Adipose tissue (tissue), 3 donors: ENCODE results near the gene IFIT2. TPM values are rescaled to one million over a fixed set of nuclear protein-coding genes. Genes with fewer than 3 reads are reported as not detected.
"Not testable (repeated sequence)": the region's sequence is repeated elsewhere in the genome, so short reads cannot be mapped to it uniquely, and the experiment has no call there.

Source experiments
- H3K27ac ChIP-seq: one replicate; pipeline ENCODE4 v1.5.1; 2013; ENCODE audit warnings: low read depth, low read length
- WGBS, 3 donors: extraction: QIAGEN DNeasy Blood & Tissue Kit; methylation state at CpG; one replicate each; pipeline ENCODE4 v1.1.7; 2013; 5-methylcytosine and 5-hydroxymethylcytosine counted together
- polyA plus RNA-seq, 3 donors: library from polyadenylated mRNA; stranded (reverse); fragments of 200-250 nt; gene quantifications; one replicate each; pipeline ENCODE4 v1.2.3, GENCODE V29; 2013
- donor health status: healthy with polysubstance abuse.
- donor health status: Bipolar disorder and iron deficiency.
- donor health status: healthy.

The IFIT2 gene
- polyA plus RNA-seq, 3 donors = 2.1 to 5.3 (median 2.5) TPM

DNA sequence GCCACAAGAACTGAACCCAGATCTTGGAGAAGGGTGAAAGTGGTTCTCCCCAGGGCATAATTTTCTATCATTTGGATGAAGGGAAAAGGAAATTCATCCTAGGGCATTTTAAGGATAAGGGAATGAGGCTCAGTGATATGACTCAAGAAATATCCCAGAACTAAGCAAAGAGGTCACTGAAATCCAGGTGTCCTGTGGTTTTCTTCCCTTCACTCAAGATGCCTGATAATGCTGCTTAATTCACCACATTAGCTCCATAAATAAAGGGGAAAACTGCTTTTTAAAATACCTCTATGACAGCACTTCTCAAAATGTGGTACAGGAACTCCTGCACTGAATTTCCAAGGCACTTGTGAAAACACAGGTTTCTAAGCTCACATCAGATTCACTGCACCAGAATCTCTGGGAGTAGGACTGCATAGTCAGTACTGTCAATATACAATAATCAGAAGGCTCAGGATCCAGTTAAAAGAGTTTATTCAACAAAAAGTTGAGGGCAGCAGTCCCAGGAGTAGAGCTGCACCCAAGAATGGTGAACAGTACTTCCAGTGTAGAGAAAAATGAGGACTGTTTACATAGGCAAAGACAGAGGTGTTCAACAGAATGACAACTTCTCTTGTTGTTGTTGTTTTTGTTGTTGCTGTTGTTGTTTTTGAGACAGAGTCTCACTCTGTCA lies 28.8 kb downstream of the IFIT2 start:
- no peak overlapping the region for H3K27ac ChIP-seq

DNA sequence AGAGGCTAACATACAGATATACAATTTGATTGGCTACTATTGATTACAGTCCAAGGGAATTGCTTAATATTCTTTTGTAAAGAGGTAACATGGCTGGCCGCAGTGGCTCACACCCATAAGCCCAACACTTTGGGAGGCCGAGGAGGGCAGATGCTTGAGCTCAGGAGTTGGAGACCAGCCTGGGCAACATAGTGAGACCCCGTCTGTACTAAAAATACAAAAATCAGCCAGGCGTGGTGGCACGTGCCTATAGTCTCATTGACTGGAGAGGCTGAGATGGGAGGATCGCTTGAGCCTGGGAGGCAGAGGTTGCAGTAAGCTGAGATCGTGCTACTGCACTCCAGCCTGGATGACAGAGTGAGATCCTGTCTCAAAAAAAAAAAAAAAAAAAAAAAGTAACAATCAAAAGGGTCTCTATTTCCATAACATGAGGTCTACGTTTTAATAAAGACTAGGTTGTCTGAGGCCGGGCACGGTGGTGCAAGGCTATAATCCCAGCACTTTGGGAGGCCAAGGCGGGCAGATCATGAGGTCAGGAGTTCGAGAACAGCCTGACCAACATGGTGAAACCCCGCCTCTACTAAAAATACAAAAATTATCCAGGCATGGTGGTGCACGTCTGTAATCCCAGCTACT lies 29.8 kb downstream of the IFIT2 start:
- not testable (repeated sequence) for H3K27ac ChIP-seq
- 71 to 88% (median 80%) methylated on average over 14 of the region's 14 CpGs for WGBS, 3 donors

DNA sequence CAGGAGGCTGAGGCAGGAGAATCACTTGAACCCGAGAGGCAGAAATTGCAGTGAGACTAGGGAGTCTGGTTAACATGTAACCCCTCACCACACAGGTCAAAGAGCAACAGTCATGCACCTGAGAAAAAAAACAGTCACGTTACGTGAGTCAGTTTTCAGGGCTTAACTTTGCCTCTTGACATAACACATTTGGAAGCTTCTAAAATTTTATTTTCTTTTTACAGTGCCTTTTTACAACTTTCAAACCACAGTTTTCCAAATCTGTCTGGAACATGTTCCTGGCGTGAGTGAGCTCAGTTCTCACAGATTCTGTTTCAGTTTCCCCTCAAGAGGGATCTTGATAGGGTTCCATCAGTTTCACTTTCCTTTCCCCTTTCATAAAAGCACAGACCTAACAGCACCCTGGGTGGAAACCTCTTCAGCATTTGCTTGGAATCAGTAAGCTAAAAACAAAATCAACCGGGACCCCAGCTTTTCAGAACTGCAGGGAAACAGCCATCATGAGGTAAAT lies 30.3 kb downstream of the IFIT2 start:
- no peak overlapping the region for H3K27ac ChIP-seq
- WGBS, 3 donors = 3 to 11% (median 4%) methylated on average over 5 of the region's 5 CpGs

DNA sequence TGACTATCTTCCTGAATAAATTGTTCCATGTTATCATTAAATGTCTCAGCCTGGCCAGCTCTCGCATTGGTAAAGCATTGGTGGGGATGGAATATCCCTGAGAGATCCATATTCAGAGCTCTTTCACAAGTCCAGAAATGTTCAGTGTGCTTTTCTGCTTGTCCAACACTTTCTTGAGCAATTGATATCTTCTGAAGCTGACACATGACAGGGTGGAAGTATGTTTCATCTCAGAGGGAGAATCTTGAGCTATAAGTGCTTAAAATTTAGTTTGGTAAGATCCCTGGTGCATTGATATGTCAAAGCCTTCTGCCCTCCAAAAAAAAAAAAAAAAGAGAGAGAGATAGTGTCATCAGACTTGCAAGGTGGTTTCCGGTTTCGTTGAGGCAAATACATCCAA lies 33.4 kb downstream of the IFIT2 start:
- WGBS, 3 donors = 91 to 98% (median 95%) methylated on average over 3 of the region's 3 CpGs
- no peak overlapping the region for H3K27ac ChIP-seq

DNA sequence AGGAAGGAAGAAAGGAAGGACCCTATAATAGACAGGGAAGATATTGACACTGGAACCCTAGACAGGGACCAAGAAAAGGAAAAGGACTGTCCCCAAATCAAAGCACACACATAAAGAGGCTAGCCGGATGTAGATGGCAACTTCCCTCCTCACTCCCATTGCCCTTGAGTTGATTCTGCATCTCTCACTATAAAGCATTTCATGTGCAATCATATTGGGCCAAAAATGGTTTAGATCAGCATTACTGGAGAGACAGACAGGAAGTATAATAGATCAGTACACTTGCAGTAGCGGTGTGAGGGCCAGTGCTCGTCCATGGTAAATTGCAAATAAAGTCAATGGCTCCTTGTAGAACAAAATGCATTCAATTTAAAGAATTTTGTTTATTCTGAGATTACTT lies 34.4 kb downstream of the IFIT2 start:
- no peak overlapping the region for H3K27ac ChIP-seq
- 79 to 90% (median 85%) methylated on average over 3 of the region's 3 CpGs for WGBS, 3 donors

DNA sequence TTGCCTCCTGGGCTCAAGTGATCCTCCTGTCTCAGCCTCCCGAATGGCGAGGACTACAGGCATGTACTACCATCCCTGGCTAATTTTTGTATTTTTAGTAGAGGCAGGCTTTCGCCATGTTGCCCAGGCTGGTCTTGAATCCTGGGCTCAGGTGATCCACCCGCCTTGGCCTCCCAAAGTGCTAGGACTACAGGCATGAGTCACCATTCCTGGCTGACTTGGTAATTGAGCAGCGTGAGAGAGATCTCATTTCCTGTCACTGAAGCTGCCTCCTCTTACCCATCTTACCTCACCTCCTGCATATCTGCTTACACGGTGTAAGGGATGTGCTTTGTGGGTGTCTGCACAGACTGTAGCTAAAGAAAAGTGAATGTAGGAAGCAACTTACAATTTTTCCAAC lies 35.6 kb downstream of the IFIT2 start:
- H3K27ac ChIP-seq = no peak overlapping the region
- 81 to 91% (median 84%) methylated on average over 6 of the region's 6 CpGs for WGBS, 3 donors

DNA sequence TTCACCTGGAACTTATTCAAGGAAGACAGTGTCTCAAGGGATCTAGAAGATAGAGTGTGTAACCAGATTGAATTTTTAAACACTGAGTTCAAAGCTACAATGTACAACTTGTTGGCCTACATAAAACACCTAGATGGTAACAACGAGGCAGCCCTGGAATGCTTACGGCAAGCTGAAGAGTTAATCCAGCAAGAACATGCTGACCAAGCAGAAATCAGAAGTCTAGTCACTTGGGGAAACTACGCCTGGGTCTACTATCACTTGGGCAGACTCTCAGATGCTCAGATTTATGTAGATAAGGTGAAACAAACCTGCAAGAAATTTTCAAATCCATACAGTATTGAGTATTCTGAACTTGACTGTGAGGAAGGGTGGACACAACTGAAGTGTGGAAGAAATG lies 36.9 kb downstream of the IFIT2 start:
- H3K27ac ChIP-seq = no peak overlapping the region
- WGBS, 3 donors = 95 to 97% (median 95%) methylated on average over 3 of the region's 3 CpGs

DNA sequence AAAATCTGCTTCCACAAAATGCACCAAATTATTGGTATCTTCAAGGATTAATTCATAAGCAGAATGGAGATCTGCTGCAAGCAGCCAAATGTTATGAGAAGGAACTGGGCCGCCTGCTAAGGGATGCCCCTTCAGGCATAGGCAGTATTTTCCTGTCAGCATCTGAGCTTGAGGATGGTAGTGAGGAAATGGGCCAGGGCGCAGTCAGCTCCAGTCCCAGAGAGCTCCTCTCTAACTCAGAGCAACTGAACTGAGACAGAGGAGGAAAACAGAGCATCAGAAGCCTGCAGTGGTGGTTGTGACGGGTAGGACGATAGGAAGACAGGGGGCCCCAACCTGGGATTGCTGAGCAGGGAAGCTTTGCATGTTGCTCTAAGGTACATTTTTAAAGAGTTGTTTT lies 38.0 kb downstream of the IFIT2 start:
- no peak overlapping the region for H3K27ac ChIP-seq
- WGBS, 3 donors = 88 to 99% (median 90%) methylated on average over 4 of the region's 4 CpGs

DNA sequence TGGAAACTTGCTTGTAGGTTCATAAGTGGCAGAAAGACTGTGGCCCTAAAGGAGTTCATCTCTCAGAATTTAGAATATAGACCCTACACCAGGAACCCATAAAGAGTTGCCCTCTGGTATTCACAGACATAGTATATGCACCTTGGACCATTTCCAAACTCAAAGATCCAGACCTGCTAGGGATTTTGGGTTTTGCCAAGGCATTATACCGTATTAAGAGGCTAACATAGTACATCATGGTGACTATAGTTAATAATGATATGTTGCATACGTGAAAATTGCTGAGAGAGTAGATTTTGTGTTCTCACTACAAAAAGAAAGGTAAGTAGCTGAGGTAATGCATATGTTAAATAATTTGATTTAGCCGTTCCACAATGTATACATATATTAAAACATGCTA lies 39.8 kb downstream of the IFIT2 start:
- no peak overlapping the region for H3K27ac ChIP-seq
- 93 to 95% (median 94%) methylated on average over 3 of the region's 3 CpGs for WGBS, 3 donors

DNA sequence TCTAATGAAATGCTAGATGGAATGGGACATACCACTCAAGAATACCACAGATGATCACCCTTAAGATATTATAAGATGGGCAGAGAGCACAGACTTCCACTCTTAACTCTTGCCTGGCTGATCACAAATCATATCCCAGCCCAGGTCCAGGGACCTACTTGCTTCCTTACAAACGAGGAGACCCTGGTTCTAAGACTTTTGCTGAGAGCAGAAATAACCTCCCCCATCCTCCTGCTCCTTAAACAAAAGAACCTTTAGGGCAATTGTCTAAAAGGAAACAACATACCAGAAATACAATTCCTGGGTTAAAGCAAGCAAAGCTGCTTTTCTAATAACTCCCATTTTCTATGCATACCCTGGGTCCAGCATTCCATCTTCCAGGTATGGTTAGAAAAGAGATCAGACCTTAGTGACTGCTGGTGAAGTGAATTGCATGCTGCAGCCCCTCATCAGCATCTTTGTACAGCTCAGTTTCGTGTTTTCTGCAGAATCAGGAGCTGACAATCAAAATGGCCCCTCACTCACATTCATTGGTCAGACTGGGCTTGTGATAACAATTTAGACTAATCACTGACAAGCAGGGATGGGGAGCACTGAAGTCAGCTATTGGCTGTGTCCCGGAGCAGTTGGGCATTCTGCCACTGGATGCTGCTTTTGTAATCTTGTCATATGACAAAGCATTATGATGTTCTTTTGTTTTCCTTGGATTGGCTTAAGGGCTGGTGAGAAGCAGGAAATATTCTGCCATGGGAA lies 40.5 kb downstream of the IFIT2 start:
- no peak overlapping the region for H3K27ac ChIP-seq
- WGBS, 3 donors = 60 to 70% (median 66%) methylated on average over 3 of the region's 3 CpGs

DNA sequence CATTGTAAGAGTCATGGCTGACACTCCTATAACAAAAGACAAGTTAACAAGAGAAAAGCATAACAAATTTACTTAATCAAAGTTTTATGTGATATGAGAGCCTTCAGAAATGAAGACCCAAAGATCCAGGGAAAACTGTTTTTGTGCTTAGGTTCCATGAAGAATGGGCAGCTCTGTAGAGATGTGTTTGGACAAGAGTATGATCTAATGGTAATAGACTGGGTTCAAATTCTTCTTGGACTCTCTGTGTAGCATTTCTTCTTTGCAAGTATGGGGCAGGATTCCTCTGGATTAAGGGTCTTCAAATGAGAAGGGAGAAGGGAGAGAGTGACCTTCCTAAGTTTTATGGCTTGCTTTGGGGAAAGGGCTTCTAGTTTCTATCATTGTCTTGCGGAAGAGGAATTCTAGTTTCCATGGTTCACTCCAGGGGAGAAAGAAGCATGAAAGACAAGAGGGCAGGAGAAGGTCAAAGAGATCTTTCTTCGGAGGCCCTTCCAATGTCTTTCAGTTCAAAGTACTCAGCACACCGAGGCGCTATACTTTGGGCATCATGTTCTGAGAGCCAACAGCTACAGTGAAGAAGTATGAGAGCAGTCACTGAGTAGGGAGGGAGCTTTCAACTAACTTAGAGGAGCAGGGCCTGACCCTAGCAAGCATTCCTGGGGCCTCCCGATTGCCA lies 41.4 kb downstream of the IFIT2 start:
- H3K27ac ChIP-seq = no peak overlapping the region
- 87 to 91% (median 91%) methylated on average over 5 of the region's 5 CpGs for WGBS, 3 donors

DNA sequence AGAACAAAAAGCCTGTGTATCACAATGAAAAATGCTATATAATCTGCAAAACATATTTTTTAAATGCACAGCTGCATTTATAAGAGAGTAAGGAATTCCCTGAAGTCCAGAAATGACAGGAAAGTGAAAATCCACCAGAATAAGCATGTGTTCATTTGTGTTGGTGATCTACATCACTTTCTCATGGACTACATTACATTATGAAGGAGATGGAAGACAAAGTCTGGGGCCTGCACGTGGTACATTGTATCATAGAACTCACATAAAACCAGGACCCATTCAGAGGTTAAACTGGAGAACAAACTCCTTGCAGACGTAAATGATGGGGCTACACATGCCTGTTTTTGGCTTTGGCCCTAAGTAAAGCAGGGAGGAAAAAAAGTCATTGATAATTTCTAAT lies 42.3 kb downstream of the IFIT2 start:
- 54 to 65% (median 65%) methylated on average over 2 of the region's 2 CpGs for WGBS, 3 donors
- H3K27ac ChIP-seq = no peak overlapping the region

DNA sequence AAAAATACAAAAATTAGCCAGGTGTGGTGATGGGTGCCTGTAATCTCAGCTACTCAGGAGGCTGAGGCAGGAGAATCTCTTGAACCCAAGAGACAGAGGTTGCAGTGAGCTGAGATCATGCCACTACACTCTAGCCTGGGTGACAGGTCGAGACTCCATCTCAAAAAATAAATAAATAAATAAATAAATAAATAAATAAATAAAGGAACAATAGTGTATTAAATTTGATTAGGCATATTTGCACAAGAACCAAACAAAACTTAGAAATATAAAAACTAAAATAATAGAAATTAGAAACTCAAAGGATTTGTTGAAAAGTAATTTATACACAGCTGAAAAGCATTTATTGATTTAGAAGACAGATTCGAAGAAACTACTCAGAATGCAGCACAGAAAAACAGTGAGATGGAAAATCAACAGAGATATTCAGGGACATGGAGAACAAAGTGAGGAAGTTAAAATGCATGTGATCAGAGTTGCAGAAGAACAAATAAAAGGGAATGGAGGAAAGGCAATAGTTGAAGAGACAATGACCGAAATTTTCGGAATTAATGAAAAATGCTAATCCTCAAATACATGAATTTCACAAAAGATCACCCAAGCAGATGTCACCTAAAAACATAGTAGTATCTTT lies 43.6 kb downstream of the IFIT2 start:
- 90 to 96% (median 93%) methylated on average over 4 of the region's 4 CpGs for WGBS, 3 donors
- no peak overlapping the region for H3K27ac ChIP-seq

DNA sequence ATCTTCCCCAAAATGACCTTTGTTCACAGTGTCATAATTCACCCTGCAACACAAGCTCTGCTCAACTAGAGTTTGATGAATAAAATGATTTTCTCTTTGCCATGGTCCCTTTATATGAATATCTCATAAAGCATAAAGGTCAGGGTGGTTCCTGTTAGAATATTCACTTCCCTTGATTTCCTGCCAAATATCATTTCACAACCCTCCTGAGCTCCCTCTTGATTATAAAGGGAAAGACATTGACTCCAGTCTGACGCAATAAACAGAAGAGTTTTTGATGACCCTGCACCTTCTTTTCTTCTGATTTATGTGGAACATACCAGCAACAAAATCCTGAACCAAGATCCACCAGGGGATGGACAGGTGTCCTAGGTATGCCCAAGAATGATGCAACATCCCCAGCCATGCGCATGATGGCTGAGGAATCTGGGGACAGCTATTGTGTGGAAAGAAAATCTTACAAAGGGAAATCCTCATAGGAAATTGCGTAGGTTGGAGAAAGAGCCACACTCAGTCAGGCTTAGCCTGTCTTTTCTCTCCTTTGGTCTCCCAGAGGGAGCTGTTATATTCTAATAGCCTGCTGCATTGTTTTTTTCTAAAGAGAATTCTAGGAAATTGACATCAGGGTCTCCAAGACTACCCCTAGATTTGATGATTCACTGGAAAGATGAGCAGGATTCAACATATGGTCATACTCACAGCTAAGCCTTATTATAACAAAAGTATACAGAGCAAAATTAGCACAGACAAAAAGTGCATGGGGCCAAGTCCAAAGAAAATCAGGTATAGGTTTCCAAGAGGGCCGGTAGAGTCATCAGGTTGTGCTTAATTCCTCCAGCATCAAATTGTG lies 44.8 kb downstream of the IFIT2 start:
- no peak overlapping the region for H3K27ac ChIP-seq
- 44 to 74% (median 49%) methylated on average over 4 of the region's 4 CpGs for WGBS, 3 donors

DNA sequence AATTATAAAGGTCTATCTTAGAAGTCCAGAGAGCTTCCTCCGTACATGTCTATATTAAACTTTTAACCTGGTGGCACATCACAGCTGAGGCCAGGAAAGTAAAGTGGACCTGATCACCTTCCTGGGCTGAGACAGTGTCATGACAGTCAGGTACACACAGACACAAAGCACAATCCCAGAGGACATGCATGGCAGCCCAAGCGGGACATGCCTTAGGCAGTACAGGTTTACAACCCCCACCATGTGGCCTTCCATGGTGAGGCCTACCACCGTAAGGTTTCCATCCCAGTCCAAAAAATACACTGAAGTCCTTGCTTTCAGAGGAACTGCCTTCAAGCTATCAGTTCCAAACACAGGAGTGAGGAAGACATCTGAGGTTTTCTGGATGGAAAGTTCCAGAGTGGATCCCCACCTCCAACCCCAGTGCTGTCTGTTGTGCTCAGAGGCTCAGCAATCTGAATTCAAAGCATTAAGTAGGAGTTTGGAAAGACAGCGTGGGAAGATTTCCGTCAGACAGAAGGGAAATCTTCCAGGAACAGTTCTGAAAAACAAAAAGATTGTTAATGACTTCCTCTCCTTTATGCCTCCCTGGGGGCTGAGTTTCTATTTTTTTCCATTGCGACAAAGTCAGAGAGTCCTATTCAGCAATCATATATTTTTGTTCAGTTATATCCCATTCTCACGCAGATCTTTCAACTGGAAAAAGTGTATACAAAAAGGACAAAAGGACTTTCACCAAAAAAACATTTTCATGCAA lies 46.0 kb downstream of the IFIT2 start:
- peak overlapping the region; percentile 58 for H3K27ac ChIP-seq
- 56 to 80% (median 61%) methylated on average over 7 of the region's 7 CpGs for WGBS, 3 donors

DNA sequence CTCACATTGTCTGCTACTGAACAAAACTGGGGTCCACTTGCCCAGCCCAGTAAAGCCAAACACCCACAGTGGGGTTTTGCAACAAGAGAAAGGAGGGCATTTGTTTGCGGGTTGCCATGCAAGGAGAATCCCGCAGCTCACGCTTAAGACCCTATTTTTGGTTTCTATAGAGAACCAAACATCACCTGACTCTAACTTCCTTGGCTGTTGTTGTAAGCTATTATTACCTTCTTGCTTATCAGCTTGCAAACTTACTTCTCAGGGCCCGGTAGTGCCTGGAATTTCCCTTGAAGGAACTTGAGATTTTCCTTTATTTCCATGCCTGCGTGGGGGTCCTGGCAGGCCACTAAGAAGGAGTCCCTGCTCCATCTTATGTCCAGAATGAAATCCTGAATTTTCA lies 46.6 kb downstream of the IFIT2 start:
- 64 to 77% (median 65%) methylated on average over 5 of the region's 5 CpGs for WGBS, 3 donors

DNA sequence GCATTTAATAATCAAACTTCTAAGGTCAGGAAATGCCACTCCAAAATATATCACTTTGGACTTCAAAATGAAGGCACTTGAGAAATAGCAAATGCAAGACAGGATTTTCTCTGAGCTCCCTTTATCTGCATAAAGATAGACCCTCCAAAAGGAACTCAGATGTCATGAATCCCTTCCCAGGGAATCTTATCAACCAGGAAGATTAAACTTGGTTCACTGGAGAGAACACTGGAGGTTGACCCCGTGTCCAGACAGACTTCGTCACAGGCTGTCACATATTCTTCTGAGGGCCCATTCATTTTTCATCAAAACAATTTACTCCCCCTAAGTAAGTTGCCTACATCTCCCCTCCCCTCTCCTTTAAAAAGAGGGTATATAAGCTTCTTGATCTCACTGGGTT lies 47.1 kb downstream of the IFIT2 start:
- H3K27ac ChIP-seq = no peak overlapping the region
- WGBS, 3 donors = 69 to 92% (median 79%) methylated on average over 2 of the region's 2 CpGs

More for the DNA sequence above, 46.6 kb downstream of the IFIT2 start:
- no peak overlapping the region for H3K27ac ChIP-seq
